Right renal pelvis (tissue), 4 donors: ENCODE results near the gene VWA2. TPM values are rescaled to one million over a fixed set of nuclear protein-coding genes. Genes with fewer than 3 reads are reported as not detected.
A peak's percentile ranks its signal among the peaks of the same experiment; 100 is the strongest.

Source experiments
- DNase-seq, 4 donors: peaks; one replicate each; pipeline ENCODE4 v3.0.0-alpha.2; 2013; ENCODE audit warnings: low read depth in 4 of 4, low spot score in 3 of 4, missing footprints in 1 of 4
- polyA plus RNA-seq, 4 donors: library from polyadenylated mRNA; unstranded; fragments of 120-200 nt; gene quantifications; one replicate each; pipeline ENCODE4 v1.2.1, GENCODE V29; 2013; ENCODE audit not compliant: insufficient read length in 4 of 4

VWA2 gene, protein sequence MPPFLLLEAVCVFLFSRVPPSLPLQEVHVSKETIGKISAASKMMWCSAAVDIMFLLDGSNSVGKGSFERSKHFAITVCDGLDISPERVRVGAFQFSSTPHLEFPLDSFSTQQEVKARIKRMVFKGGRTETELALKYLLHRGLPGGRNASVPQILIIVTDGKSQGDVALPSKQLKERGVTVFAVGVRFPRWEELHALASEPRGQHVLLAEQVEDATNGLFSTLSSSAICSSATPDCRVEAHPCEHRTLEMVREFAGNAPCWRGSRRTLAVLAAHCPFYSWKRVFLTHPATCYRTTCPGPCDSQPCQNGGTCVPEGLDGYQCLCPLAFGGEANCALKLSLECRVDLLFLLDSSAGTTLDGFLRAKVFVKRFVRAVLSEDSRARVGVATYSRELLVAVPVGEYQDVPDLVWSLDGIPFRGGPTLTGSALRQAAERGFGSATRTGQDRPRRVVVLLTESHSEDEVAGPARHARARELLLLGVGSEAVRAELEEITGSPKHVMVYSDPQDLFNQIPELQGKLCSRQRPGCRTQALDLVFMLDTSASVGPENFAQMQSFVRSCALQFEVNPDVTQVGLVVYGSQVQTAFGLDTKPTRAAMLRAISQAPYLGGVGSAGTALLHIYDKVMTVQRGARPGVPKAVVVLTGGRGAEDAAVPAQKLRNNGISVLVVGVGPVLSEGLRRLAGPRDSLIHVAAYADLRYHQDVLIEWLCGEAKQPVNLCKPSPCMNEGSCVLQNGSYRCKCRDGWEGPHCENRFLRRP
- 1 to 10 TPM; 1.9 to 2.4 (median 1.9) TPM for polyA plus RNA-seq

DNA sequence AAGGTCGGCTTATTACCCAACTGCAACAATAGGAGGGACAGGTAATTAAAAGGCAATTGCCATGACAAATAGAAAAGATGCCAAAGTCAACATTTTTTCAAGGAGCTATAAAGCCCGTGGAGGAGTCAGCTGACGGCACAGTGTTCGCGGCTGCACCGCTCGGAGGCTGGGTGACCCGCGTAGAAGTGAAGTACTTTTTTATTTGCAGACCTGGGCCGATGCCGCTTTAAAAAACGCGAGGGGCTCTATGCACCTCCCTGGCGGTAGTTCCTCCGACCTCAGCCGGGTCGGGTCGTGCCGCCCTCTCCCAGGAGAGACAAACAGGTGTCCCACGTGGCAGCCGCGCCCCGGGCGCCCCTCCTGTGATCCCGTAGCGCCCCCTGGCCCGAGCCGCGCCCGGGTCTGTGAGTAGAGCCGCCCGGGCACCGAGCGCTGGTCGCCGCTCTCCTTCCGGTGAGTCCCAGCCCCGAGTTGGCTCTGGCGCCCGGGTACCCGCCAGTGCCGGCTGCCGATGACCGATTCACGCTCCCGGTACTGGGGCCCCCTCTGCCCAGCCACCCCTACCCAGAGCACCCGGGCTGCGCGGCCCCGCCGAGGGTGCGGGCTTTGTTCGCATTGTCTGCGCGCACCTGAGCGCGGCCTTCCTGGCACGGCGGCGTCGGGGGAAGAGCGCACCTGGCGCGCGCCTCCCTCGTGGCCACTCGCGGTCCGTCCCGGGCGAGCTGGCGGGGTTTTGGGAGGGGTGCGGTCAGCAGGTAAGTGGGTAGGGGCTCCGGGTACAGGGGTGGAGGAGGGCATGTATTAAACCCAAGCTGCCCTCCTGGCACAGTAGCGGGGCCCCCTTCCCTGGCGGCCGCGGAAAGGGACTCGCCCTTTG, at the start of gene VWA2:
TSS of gene VWA2 (plus strand) at position 138 of the 877 bp plus-strand sequence. CDS start 9,460 bp downstream, outside the sequence.
- peak in 1 of 4 donors; percentile 20 for DNase-seq

DNA sequence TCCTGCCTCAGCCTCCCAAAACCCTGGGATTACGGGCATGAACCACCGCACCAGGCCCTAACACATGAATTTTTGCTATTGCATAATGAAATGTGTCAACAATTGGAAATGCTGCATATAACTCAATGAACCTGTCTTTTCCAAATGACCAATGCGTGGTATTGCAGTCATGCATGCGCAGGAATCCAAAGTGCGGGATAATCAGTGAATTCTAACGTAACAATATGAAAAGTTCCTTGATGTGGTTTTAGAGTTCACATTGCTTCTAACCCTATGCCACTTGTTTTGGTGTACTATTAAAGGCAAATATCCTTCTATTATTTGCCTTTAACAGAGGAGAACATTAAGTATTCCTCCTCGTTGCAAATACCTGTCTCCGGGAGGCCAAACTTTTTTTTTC, 49.4 kb upstream of the VWA2 start:
- no peak for DNase-seq

DNA sequence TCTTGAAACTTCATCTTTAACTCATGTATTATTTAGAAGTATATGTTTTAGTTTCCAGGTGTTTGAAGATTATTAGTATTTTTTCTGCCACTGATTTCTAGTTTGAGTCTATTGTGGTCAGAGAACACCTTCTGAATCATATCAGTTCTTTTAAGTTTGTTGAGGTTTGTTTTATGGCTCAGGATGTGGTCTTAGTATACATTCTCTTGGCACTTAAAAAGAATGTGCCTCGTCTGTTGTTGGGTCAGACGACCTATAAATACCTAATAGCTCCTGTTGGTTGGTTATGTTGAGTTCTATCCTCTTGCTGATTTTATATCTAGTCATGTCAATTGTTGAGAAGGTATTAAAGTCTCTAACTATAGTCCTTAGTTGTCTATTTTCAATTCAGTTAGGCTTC, 44.0 kb upstream of the VWA2 start:
- DNase-seq = no peak

DNA sequence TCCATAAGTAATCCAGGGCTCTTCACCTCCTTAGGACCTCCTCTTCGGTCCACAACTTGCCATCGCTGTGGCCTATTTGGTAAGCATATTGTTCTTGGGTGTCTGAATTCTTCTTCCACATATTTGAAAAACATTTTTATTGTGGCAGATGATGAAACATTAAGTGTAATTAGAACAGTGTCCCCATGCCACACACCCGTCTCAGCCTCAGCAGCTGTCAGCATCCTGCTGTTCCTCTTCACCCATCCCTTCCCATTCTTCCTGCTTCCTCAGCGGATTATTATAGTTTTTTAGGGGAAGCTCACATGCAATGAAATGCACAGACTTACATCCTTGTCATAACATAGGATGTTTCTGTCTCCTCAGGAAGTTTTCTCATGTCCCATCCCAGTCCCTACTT, 39.8 kb upstream of the VWA2 start:
- no peak for DNase-seq

DNA sequence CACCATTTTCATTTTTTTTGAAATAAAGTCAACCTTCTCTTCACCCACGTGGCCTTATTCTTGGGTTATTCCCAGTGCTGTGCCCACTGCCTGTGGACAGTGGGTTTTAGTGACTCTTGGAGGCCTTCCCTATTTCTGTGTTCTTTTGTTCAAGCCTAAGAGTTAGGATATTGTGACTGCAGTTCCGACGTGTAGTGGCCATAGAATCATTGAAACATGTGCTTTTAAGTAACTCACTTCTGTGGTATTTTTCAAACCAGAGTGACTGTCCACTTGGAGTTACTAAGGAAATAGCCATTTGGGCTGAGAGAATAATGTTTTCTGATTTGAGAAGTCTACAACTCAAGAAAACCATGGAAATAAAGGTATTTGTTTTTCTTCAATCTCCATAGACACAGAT, 36.2 kb upstream of the VWA2 start:
- DNase-seq = no peak

DNA sequence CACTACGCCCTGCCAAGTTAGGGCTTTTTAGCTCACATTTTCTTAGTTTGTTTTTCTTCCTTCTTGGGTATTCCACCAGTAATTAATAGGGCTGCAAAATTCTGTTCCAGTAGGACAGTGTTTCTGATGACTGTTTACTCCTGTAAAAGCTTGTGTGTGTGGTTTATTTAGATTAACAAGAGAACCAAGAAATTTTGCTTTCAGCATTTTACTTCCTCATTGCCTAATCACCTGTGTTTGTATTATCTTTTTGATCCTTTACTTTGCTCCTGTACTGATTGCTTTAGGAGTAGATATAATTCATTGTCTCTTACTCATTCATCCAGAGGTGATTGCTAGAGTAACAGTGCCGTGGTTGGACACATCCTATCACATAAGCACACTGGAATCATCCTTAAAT, 32.2 kb upstream of the VWA2 start:
- DNase-seq = no peak

DNA sequence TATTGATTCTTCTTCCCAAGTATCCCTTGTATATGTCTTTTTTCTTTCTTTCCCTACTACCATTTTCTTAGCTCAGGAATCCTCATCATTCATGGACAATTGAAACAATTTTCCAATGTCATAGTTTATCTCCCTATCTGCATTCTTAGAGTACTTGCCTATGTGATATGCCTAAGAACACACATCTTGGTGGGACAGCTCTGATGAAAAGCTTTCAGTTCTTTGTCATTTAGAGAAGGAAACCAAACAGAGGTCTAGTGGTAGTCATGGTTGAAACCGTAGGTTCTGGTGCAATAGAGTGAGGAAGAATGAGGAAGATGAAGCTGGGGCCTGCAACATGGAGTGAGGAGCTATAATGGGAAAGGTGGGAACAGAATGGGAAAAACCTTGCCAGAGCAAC, 31.7 kb upstream of the VWA2 start:
- no peak for DNase-seq

DNA sequence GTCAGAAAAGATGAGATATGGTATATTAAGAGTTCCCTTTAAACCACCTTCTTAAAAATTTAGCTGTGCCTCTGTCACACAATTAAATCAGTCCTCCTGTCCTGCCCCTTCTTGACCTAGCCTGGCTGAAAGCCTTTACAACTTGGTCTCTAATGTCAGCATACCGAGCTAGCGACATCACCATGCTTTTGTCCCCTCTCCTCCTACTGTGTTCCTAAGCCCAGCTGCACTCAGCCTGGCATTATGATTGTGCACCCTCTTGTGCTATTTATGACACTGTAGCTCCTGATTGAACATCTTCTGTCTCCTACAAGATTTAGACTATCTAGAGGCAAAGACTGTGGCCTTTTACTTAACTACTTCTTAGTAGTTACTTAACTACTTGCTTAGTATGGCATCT, 30.7 kb upstream of the VWA2 start:
- no peak for DNase-seq

DNA sequence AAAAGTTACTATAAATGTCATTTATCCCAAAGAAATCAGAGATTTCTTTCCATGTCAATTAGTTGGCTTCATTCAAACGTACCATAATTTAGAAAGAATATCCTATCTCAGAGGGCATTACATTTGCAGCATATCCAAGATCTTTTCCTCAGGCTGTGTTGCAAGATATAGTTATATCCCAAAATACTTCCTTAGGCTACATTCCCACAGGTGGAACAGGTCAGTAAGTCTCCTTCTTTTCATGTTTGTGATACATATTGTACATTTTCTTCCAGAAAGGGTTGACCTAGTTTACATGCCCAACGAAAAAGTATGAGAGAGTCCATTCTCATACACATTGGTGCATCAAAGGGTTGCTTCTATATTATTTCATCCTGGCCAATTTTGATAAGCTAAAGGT, 26.9 kb upstream of the VWA2 start:
- no peak for DNase-seq

DNA sequence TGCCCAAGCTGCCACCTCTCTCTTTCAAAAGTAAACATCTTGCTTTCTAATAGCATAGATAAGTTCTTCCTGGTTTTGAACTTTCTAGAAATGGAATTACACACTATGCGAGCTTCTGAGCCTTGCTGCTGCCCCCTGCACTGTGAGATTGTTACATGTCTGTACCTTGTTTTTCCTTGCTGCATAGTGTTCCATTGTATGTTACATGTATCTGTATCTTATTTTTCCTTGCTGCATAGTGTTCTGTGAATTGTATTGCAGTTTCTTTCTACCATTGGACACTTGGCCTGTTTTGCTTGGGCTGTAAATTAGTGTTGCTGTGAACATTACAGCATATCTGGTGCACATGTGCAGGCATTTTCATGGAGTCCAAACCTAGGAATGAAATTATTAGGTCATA, 24.0 kb upstream of the VWA2 start:
- no peak for DNase-seq

DNA sequence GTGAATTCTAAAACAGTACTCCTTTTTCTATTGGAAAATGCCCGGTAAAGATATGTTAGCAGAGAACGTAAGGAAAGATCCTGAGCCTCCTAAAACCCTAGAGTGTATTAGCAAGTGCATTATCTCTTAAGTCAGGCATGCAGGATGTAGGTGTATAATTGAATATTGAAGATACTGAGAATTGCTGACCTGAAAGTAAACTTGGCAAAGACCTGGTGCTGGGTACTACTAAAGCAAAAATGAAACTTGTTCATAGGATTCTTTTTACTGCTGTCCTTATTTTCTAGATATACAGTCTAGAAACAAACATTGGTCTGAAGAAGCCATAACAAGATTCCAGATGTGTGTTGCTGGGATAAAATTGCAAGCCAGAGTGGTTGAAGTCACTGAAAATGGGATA, 18.8 kb upstream of the VWA2 start:
- DNase-seq = no peak

DNA sequence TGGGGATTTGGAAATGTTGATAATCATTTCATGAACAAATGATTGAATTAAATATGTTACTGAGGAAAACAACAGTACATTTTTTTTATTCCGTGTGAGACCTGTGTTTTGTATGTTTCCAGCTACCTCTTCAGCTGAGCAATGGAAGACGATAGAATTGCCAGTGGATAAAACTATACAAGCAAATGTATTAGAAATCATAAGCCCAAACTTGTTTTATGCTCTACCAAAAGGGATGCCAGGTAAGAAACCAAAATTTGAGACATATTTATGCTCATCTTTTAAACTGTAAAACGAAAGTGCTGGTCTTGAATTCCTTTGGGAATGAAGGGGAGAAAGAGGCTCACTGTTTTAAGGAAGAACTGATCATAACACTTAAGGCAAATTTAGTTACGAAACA, 17.8 kb upstream of the VWA2 start:
- no peak for DNase-seq

DNA sequence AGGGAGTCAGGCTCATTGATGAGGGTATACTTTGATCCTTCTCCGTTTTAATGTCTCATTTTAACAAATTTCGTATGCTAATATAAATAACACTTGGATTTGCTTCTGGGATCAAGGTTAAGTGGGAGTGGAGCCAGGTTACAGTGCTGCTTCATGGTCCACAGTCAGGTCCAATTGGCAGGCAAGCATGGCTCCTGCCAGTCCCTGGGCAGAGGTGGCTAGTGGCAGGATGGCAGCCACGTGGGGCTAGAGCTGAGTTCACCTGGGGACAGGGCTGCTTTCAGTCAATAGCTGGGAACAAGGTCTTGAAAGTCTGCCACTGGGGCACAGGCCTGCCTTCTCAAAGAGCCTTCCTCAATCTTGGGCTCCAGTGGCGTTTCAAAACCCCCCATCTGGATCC, 16.0 kb upstream of the VWA2 start:
- no peak for DNase-seq

DNA sequence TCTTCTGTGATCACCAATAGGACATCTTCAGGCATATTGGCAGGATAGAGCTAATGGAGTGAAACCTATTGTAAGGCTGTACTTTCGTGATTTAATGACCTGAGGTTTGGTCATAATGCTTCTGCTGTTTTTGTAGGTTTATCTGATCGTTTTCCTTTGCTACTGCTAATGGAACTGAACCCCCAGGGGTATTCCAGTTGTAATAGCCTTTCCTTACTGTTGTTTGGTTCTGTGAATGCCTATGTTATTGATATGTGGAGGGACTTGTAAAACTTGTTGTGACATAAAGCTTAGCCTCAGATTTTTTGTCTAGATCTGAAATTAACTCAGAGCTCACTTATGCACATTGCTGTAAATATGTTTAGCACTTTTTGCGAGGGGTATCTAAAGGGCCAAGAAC, 10.9 kb upstream of the VWA2 start:
- DNase-seq = no peak

DNA sequence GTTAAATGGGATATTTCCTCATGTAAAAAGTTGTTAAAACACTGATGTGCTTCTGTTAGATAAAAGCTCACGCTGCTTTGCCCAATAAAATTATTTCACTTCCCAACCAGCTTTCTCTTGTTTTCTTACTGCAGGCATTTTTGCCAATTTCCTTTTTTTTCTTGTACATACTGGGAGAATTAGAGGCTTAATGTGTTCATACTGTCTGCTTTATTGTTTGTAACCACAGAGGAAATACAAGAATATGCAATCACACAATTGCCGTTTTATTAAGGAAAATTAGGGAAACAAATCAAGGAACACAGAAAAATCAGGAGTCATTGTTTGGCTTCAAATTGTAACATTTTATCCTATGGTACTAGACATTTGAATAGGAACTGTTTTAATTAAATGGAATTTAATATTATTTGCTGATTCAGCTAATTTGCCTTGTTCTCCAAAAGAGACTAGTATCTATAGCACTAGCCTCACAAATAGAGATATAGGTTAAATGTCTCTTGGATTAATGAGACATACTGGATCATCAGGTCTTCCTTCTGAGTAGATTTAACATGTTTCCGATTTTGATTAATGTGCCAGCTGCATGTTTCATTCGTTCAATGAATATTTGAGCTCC, 6.4 kb upstream of the VWA2 start:
- no peak for DNase-seq

DNA sequence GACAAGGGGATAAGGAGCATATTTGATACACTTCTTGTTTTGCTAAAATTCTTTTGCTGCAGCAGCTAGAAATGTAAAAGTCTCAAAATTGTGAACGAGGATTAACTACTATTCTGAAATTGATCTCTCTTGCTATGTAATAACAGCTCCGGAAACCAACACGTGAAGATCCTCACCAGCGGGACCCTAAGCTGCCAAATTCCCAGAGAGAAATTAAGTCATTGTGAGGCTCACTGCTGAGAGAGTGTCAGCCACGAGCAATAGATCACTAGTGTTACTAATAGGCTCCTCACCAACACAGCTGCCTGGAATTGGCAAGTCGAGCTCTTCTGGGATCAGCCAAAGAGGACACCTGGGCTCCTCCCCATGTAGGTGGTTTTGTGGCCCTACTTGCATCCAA, 5.6 kb upstream of the VWA2 start:
- DNase-seq = no peak

DNA sequence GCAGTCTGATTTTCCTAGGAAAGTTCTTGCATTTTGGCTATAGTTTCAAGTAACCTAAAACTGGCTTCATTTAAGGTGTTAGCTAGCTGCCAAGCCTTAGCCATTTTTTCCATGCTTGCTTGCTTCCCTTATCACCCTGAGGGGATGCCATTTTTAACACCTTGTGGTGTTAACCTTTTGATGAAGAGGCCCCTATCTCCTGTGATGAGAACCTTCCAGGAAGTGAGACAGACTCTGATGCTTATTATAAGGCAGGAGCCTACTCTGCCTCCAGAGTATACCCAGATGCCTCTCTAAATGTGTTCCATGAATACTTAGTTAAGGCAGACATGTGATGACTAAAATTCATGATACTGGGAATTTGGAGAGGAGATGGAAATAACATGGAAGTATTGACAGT, 4.9 kb upstream of the VWA2 start:
- no peak for DNase-seq

DNA sequence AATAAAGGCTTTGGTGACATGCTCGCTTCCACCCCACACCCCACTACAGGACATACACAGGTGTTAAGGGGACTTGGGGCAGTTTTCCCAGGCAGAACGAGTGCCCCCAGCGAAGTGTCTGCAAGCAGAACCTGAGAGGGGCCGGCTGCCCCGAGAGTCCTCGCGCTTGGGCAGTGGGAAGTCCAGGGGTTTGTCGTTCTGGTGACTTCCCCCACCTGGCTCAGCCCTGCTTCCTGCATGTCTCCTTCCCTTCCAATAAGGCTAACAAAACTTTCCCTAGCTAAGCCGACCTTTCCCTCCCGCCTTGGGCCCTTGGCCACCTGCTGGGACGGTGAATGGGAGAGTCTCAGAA, 916 bp downstream of the VWA2 start:
- no peak for DNase-seq

DNA sequence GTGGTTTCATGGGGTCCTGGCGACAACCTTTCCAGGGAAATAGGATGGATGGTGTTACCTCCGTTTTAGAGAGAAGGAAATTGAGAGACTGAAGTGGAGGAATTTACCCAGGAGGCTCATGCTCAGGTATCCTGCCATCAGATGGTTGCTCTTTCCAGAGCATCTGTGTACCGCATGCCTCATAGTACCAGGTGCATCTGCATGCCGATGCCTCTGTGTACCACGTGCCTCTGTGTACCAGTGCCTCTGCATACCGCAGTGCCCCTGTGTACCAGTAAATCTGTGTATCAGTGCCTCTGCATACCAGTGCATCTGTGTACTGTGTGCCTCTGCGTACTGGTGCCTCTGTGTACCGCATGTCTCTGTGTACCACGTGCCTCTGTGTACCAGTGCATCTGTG, 3.2 kb downstream of the VWA2 start:
- DNase-seq = no peak

DNA sequence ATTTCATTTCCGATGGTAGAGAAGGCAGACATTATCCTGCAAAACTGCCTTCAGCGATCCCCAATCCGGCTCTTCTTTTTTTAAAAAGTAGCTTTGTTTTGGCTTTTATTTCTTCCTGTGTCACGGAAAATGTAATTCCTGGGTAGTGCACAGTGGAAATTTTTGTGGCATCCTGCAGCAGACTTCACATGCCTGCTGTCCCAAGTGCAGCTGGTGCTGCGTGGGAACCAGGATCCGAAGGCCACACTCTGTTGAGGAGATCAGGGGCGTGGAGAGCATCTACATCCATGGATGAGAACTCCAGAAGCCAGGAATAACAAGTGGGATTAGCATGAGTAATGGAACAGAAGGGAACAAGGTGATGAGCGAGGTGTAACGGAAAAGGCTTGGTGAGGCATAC, 4.6 kb downstream of the VWA2 start:
- DNase-seq = no peak

DNA sequence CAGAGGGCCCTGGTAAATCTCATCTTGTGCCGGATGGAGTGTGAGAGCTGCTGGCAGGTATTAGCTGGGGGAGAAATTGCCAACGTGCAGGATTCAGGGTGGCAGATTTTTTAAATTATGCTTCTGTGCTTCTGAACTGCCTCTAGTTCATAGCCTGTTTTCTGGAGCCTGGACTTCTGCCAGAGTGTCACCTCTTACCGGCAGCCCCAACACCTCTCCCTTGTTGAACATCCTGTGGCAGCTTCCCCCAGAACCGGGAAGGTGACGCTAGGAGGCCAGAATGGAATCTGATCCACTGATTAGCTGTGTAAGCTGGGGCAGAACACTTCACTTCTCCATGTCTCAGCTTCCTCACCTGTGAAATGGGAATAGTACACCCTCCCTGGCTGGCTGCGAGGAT, 5.1 kb downstream of the VWA2 start:
- no peak for DNase-seq
